ENCODE data around the gene PVALEF.

GRCh38 chr17:81124377-81124776, 40.9 kb upstream of the PVALEF start:
- TF ChIP-seq POLR2A (IDR thresholded peaks at IDR 0.05) (no peak), CTCF (IDR thresholded peaks at IDR 0.05) (no peak)

All from uterus (tissue), 2 donors.